Measurements from ENCODE around the gene SACS. TPM values are rescaled to one million over a fixed set of nuclear protein-coding genes. Genes with fewer than 3 reads are reported as not detected.
"Not testable (repeated sequence)": the region's sequence is repeated elsewhere in the genome, so short reads cannot be mapped to it uniquely, and the experiment has no call there.

SACS gene
- total RNA-seq, 1 experiment from 2014 or later, result 11.6 TPM

GRCh38 chr13:23414682-23415081 lies 18.8 kb downstream of the SACS start:
- BruUV-seq (replicated peaks), result no TSS peak
- no peak for DNase-seq
- H3K4me1 Mint-ChIP-seq (ENCODE audit: low read depth, unreplicated experiment), result no peaks in the 10 kb centered on the region
- H3K27me3 Mint-ChIP-seq (ENCODE audit: unreplicated experiment), result no peaks in the 10 kb centered on the region
- no peak overlapping the region for H3K27ac Mint-ChIP-seq (ENCODE audit: unreplicated experiment)
- intact Hi-C loops (cut with micrococcal nuclease; ENCODE audit: unreplicated experiment), result no loop called here
- H3K36me3 Mint-ChIP-seq (ENCODE audit: insufficient read depth, unreplicated experiment), result no peaks in the 10 kb centered on the region
- no peak for TF ChIP-seq CTCF (IDR thresholded peaks at IDR 0.05; ENCODE audit: unreplicated experiment)
- CTCF ChIA-PET, result no interaction called here
- no peak overlapping the region for H3K4me3 Mint-ChIP-seq (ENCODE audit: low read depth, unreplicated experiment)
- no peaks in the 10 kb centered on the region for H3K9me3 Mint-ChIP-seq (ENCODE audit: low read depth, unreplicated experiment)

- intact Hi-C loops (cut with micrococcal nuclease; ENCODE audit: unreplicated experiment), result no loop called here
- DNase-seq, result no peak
- no peaks in the 10 kb centered on the region for H3K36me3 Mint-ChIP-seq (ENCODE audit: insufficient read depth, unreplicated experiment)
These were observed 21.8 kb downstream of the SACS start for GRCh38 chr13:23411706-23412105.

GRCh38 chr13:23411220-23411619 lies 22.3 kb downstream of the SACS start:
- Mint-ChIP-seq H3K4me3 (ENCODE audit: low read depth, unreplicated experiment) (no peak overlapping the region), H3K36me3 (ENCODE audit: insufficient read depth, unreplicated experiment) (no peaks in the 10 kb centered on the region), H3K4me1 (ENCODE audit: low read depth, unreplicated experiment) (no peaks in the 10 kb centered on the region), H3K27ac (ENCODE audit: unreplicated experiment) (no peak overlapping the region), H3K27me3 (ENCODE audit: unreplicated experiment) (no peaks in the 10 kb centered on the region), H3K9me3 (ENCODE audit: low read depth, unreplicated experiment) (no peaks in the 10 kb centered on the region)
- no TSS peak for BruUV-seq (replicated peaks)
- no peak for DNase-seq
- TF ChIP-seq CTCF (IDR thresholded peaks at IDR 0.05; ENCODE audit: unreplicated experiment), result no peak
- CTCF ChIA-PET, result no interaction called here
- intact Hi-C loops (cut with micrococcal nuclease; ENCODE audit: unreplicated experiment), result no loop called here

More at GRCh38 chr13:23411706-23412105, 21.8 kb downstream of the SACS start:
- no peak overlapping the region for H3K27ac Mint-ChIP-seq (ENCODE audit: unreplicated experiment)
- no TSS peak for BruUV-seq (replicated peaks)
- CTCF ChIA-PET, result no interaction called here
- H3K4me3 Mint-ChIP-seq (ENCODE audit: low read depth, unreplicated experiment), result no peak overlapping the region
- H3K4me1 Mint-ChIP-seq (ENCODE audit: low read depth, unreplicated experiment), result no peaks in the 10 kb centered on the region
- H3K27me3 Mint-ChIP-seq (ENCODE audit: unreplicated experiment), result no peaks in the 10 kb centered on the region
- no peaks in the 10 kb centered on the region for H3K9me3 Mint-ChIP-seq (ENCODE audit: low read depth, unreplicated experiment)
- TF ChIP-seq CTCF (IDR thresholded peaks at IDR 0.05; ENCODE audit: unreplicated experiment), result no peak

- no TSS peak for BruUV-seq (replicated peaks)
- no peak for DNase-seq
- Mint-ChIP-seq H3K4me3 (ENCODE audit: low read depth, unreplicated experiment) (no peak overlapping the region), H3K9me3 (ENCODE audit: low read depth, unreplicated experiment) (no peaks in the 10 kb centered on the region), H3K27me3 (ENCODE audit: unreplicated experiment) (no peaks in the 10 kb centered on the region), H3K36me3 (ENCODE audit: insufficient read depth, unreplicated experiment) (no peaks in the 10 kb centered on the region), H3K4me1 (ENCODE audit: low read depth, unreplicated experiment) (no peaks in the 10 kb centered on the region), H3K27ac (ENCODE audit: unreplicated experiment) (no peak overlapping the region)
- intact Hi-C loops (cut with micrococcal nuclease; ENCODE audit: unreplicated experiment), result no loop called here
- CTCF ChIA-PET, result no interaction called here
- no peak for TF ChIP-seq CTCF (IDR thresholded peaks at IDR 0.05; ENCODE audit: unreplicated experiment)
These were observed 25.5 kb downstream of the SACS start for GRCh38 chr13:23408026-23408425.

GRCh38 chr13:23401156-23401555 lies 32.3 kb downstream of the SACS start:
- CTCF ChIA-PET; H3K4me3 Mint-ChIP-seq (ENCODE audit: low read depth, unreplicated experiment); BruUV-seq (replicated peaks); intact Hi-C loops (cut with micrococcal nuclease; ENCODE audit: unreplicated experiment); H3K27me3 Mint-ChIP-seq (ENCODE audit: unreplicated experiment); H3K36me3 Mint-ChIP-seq (ENCODE audit: insufficient read depth, unreplicated experiment); H3K4me1 Mint-ChIP-seq (ENCODE audit: low read depth, unreplicated experiment); H3K9me3 Mint-ChIP-seq (ENCODE audit: low read depth, unreplicated experiment); H3K27ac Mint-ChIP-seq (ENCODE audit: unreplicated experiment); DNase-seq: not testable (repeated sequence)
